ENCODE results near the gene PAM.

DNA sequence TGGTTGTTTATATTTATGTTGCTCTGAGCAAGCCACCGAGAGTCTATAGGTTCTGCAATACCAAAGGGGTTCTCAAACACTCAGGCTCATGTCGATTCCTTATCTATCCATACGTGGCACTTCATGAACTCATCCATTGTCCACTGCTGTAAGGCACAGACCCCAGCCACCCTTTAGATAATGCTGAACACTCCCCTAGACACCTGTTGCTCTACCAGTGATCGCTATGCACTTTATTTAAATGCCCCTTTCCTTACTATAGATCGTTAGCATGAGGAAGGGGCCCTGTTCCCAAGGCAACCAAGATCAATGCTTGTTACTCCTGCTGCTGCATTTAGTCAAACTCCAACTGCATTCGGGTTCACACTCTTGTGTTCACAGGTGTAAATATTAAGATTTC is 171.9 kb downstream of the PAM start:
- no peak for TF ChIP-seq EZH2 (optimal IDR thresholded peaks at IDR 0.05; ENCODE audit: low read depth, low read length)
- TF ChIP-seq, protein P1, sequence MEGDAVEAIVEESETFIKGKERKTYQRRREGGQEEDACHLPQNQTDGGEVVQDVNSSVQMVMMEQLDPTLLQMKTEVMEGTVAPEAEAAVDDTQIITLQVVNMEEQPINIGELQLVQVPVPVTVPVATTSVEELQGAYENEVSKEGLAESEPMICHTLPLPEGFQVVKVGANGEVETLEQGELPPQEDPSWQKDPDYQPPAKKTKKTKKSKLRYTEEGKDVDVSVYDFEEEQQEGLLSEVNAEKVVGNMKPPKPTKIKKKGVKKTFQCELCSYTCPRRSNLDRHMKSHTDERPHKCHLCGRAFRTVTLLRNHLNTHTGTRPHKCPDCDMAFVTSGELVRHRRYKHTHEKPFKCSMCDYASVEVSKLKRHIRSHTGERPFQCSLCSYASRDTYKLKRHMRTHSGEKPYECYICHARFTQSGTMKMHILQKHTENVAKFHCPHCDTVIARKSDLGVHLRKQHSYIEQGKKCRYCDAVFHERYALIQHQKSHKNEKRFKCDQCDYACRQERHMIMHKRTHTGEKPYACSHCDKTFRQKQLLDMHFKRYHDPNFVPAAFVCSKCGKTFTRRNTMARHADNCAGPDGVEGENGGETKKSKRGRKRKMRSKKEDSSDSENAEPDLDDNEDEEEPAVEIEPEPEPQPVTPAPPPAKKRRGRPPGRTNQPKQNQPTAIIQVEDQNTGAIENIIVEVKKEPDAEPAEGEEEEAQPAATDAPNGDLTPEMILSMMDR (IDR thresholded peaks at IDR 0.05; ENCODE audit: low read length), result no peak

All from MM.1S (cell line).